Astrocyte of the cerebellum (primary cell): Measurements from ENCODE around the gene HECW1.

Source experiments
- DNase-seq: peaks from one replicate; pipeline ENCODE4 v3.0.0-alpha.2; 2011; ENCODE audit warnings: low read depth
- H3K4me3 ChIP-seq: 2 replicates; pipeline ENCODE4 v1.5.1; 2011; ENCODE audit warnings: mild to moderate bottlenecking, low read depth, low read length, moderate library complexity
- in situ Hi-C: cut with HindIII; loops from 2 replicates; pipeline ENCODE4 v1.10.0; 2017; ENCODE audit warnings: low sequenced_read_pairs
- TF ChIP-seq, protein P1 (sequence below): IDR thresholded peaks from 2 replicates; pipeline ENCODE4 v1.5.1; 2012; ENCODE audit warnings: low read length, low read depth, moderate library complexity, mild to moderate bottlenecking; ENCODE audit errors: missing control alignments

Gene HECW1

DNA sequence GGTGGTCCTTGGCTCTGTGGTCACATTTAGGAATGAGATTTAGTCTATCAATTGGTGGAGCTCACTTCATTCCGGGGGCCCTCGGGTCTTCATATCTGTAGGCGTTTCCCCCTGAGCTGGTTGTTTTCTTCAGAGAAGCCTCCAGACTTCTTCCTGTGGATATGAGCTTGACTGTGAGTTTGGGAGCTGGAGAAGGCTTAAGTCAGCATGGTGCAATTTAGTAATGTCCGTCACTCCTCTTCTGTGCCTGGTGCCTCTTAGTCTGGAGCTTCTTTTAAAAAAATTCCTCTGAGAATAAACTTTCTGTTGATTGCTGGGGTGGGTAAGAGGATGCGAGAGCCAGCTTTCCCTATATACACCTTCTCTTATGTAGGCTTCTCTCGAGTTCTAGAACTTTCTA, 40.2 kb downstream of the HECW1 start:
- no peak for DNase-seq
- in situ Hi-C loops, result no loop called here
- TF ChIP-seq, protein P1, sequence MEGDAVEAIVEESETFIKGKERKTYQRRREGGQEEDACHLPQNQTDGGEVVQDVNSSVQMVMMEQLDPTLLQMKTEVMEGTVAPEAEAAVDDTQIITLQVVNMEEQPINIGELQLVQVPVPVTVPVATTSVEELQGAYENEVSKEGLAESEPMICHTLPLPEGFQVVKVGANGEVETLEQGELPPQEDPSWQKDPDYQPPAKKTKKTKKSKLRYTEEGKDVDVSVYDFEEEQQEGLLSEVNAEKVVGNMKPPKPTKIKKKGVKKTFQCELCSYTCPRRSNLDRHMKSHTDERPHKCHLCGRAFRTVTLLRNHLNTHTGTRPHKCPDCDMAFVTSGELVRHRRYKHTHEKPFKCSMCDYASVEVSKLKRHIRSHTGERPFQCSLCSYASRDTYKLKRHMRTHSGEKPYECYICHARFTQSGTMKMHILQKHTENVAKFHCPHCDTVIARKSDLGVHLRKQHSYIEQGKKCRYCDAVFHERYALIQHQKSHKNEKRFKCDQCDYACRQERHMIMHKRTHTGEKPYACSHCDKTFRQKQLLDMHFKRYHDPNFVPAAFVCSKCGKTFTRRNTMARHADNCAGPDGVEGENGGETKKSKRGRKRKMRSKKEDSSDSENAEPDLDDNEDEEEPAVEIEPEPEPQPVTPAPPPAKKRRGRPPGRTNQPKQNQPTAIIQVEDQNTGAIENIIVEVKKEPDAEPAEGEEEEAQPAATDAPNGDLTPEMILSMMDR, result no peak
- H3K4me3 ChIP-seq, result no peak overlapping the region

DNA sequence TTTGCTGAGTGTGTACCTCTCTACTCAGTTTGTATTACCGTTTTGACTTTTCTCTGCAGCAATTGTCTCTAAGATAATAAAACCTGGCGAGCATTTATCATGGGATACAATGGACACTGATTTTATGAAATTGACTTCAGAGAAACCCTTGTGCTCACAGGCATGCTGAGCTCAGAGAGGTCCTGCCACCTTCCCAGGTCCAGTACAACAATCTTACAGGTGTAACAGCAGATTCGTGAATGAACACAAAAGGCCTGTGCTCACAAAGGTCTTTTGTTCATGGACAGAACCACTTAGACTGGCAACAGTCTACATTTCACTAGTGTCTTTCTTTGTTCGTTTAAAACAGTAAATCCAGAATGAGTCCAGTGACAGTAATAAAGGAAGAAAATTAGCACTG, 43.2 kb downstream of the HECW1 start:
- in situ Hi-C loops, result no loop called here

DNA sequence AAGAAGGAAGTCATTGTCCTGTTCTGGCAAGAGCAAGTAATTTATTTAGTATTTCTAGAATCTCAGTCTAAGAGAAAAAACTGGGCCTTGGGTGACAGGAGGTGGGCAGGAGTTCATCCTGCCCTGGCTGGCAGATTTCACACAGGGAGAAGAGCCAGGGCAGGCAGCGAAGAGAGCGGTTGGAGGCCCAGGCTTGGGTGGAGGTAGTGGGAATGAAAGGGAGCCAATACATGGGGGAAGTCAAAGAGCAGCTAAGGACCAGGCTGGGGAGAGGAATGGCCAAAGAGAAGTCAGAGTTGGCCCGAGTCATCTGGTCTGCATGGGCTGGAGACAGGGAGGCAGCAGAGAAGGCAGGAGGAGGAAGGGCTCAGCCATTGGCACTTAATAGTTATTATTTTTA, 51.4 kb downstream of the HECW1 start:
- no peak overlapping the region for H3K4me3 ChIP-seq
- in situ Hi-C loops, result no loop called here
- no peak for DNase-seq
- TF ChIP-seq, protein P1, result no peak

More for the DNA sequence above, 43.2 kb downstream of the HECW1 start:
- no peak for DNase-seq
- no peak overlapping the region for H3K4me3 ChIP-seq
- TF ChIP-seq, protein P1, result no peak

DNA sequence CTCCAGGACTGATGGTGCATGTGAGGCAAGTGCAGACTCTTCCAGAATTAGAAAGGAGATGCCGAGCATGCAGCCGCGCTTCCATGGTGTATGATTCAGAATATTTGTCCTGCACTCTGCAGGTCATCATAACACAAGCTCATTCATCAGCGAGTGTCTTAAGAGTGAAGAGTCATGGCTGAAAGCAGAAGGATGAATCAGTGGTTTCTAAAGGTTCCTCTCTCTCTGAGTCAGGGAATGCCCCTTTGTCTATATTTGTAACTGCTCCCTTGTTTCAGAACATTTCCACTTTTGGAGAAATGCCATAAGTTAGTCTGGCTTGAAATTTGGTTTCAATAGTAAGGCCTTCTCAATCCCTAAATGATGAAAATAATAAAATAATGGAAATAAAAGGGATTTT, 52.3 kb downstream of the HECW1 start:
- H3K4me3 ChIP-seq, result no peak overlapping the region
- in situ Hi-C loops, result no loop called here
- TF ChIP-seq, protein P1, result no peak
- peak; percentile 92 for DNase-seq

DNA sequence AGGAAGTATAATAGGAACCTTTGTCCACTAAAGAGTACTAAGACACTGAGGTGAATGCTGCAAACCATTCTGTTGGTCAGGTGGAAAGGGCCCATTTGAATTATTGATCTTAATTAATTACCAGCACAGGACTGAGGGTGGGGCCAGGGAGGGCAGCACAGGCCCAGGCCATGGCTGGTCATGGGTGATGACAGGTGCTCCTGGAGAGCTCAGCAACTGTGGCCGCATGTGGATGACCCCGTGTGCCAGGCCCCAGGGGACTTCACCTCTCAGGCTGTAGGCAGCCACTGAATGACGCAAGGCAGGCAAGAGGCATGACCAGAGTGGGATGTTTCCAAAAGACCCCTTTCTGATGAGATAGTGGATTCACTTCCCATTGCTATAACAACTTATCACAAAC, 54.2 kb downstream of the HECW1 start:
- no peak for DNase-seq
- TF ChIP-seq, protein P1, result no peak
- H3K4me3 ChIP-seq, result no peak overlapping the region
- in situ Hi-C loops, result no loop called here

DNA sequence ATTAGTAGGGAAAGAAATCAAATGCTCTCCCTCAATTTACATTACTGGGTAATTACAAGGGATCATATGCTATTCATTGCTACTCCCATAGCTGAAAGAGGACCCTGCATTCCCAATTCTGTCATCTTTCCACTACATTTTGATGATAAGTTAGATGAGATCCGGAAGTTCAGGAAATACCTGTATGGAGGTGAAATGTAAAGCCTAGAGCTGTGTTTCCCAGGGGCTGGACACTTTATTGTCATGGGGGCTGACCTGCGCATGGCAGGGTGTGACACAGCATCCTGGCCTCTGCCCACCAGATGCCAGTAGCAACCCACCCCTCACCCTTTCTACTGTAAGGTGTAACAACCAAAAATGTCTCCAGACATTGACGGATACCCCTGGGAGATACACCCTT, 56.6 kb downstream of the HECW1 start:
- no peak for DNase-seq
- H3K4me3 ChIP-seq, result no peak overlapping the region
- in situ Hi-C loops, result no loop called here
- TF ChIP-seq, protein P1, result no peak

DNA sequence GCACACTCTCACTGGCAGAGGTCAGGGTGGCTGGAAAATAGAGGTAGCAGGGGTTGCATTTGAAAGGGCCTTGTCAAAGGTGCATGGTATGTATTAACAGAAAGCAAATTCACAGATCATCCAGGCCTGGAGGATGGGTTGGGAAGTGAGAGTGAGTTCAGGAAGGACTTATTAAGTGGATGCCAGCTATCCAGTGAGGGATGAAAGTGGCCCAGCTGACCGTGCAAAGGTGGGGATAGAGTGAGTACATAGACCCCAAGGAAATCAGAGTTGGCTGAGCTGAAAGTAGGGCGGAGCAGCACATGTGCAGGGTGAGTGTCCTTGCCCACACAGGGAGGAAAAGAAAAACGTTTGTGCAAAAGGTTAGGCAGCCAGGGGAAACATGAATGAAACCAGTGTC, 58.1 kb downstream of the HECW1 start:
- in situ Hi-C loops, result no loop called here
- TF ChIP-seq, protein P1, result no peak
- no peak overlapping the region for H3K4me3 ChIP-seq
- no peak for DNase-seq
